ENCODE results near the gene SMS. TPM values are rescaled to one million over a fixed set of nuclear protein-coding genes. Genes with fewer than 3 reads are reported as not detected.

The SMS gene
- total and polyA plus RNA-seq, 2 experiments from 2014 or later, result 185 to 274 TPM

DNA sequence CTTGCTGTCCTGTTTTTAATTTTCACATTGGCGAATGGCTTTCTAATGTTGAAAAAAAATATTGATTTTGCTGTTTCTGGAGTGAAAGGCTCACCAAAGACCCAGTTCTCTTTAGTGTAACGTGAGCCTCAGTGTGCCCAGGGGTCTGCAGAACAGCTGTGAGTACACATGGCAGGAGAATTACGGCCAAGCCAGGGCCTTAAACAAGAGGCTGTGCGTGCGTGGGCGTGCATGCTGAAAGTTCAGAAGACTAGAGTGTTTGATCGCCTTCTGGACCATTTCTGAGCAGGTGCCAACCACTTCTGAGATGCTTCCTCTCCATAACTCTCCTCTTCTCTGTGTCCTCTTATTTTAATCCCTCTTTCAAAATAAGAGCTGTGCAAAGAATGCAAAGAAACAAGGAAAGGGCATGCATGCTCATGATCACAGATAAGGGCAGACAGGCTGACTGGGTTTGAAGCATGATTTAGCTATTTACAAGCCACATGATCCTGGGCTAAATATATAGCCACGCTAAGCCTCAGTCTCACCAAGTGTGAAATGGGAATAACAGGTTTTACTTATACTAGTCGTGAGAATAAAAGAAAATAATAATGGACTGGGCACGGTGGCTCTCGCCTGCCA, 101.5 kb downstream of the SMS start:
- H3K9me2 ChIP-seq (ENCODE audit: insufficient read depth), result no peaks in the 10 kb centered on the region
- ATAC-seq (no peak), DNase-seq (ENCODE audit: low spot score) (no peak)
- TF ChIP-seq, protein P1, sequence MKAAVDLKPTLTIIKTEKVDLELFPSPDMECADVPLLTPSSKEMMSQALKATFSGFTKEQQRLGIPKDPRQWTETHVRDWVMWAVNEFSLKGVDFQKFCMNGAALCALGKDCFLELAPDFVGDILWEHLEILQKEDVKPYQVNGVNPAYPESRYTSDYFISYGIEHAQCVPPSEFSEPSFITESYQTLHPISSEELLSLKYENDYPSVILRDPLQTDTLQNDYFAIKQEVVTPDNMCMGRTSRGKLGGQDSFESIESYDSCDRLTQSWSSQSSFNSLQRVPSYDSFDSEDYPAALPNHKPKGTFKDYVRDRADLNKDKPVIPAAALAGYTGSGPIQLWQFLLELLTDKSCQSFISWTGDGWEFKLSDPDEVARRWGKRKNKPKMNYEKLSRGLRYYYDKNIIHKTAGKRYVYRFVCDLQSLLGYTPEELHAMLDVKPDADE (IDR thresholded peaks at IDR 0.05), result no peak
- TF ChIP-seq ZNF331 (CRISPR knock-in tag; IDR thresholded peaks at IDR 0.05; ENCODE audit: low read depth), result no peak
- TF ChIP-seq JUNB (IDR thresholded peaks at IDR 0.05; ENCODE audit: unreplicated experiment), result no peak
- TF ChIP-seq EZH2 (IDR thresholded peaks at IDR 0.05; ENCODE audit: low read depth, unreplicated experiment), result no peak
- TF ChIP-seq, protein P2, sequence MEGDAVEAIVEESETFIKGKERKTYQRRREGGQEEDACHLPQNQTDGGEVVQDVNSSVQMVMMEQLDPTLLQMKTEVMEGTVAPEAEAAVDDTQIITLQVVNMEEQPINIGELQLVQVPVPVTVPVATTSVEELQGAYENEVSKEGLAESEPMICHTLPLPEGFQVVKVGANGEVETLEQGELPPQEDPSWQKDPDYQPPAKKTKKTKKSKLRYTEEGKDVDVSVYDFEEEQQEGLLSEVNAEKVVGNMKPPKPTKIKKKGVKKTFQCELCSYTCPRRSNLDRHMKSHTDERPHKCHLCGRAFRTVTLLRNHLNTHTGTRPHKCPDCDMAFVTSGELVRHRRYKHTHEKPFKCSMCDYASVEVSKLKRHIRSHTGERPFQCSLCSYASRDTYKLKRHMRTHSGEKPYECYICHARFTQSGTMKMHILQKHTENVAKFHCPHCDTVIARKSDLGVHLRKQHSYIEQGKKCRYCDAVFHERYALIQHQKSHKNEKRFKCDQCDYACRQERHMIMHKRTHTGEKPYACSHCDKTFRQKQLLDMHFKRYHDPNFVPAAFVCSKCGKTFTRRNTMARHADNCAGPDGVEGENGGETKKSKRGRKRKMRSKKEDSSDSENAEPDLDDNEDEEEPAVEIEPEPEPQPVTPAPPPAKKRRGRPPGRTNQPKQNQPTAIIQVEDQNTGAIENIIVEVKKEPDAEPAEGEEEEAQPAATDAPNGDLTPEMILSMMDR (conservative IDR thresholded peaks at IDR 0.05; ENCODE audit: low read depth in 2 of 2), result no peak
- no peak for TF ChIP-seq POLR2AphosphoS5 (IDR thresholded peaks at IDR 0.05; ENCODE audit: low read depth)
- TF ChIP-seq, protein P3, sequence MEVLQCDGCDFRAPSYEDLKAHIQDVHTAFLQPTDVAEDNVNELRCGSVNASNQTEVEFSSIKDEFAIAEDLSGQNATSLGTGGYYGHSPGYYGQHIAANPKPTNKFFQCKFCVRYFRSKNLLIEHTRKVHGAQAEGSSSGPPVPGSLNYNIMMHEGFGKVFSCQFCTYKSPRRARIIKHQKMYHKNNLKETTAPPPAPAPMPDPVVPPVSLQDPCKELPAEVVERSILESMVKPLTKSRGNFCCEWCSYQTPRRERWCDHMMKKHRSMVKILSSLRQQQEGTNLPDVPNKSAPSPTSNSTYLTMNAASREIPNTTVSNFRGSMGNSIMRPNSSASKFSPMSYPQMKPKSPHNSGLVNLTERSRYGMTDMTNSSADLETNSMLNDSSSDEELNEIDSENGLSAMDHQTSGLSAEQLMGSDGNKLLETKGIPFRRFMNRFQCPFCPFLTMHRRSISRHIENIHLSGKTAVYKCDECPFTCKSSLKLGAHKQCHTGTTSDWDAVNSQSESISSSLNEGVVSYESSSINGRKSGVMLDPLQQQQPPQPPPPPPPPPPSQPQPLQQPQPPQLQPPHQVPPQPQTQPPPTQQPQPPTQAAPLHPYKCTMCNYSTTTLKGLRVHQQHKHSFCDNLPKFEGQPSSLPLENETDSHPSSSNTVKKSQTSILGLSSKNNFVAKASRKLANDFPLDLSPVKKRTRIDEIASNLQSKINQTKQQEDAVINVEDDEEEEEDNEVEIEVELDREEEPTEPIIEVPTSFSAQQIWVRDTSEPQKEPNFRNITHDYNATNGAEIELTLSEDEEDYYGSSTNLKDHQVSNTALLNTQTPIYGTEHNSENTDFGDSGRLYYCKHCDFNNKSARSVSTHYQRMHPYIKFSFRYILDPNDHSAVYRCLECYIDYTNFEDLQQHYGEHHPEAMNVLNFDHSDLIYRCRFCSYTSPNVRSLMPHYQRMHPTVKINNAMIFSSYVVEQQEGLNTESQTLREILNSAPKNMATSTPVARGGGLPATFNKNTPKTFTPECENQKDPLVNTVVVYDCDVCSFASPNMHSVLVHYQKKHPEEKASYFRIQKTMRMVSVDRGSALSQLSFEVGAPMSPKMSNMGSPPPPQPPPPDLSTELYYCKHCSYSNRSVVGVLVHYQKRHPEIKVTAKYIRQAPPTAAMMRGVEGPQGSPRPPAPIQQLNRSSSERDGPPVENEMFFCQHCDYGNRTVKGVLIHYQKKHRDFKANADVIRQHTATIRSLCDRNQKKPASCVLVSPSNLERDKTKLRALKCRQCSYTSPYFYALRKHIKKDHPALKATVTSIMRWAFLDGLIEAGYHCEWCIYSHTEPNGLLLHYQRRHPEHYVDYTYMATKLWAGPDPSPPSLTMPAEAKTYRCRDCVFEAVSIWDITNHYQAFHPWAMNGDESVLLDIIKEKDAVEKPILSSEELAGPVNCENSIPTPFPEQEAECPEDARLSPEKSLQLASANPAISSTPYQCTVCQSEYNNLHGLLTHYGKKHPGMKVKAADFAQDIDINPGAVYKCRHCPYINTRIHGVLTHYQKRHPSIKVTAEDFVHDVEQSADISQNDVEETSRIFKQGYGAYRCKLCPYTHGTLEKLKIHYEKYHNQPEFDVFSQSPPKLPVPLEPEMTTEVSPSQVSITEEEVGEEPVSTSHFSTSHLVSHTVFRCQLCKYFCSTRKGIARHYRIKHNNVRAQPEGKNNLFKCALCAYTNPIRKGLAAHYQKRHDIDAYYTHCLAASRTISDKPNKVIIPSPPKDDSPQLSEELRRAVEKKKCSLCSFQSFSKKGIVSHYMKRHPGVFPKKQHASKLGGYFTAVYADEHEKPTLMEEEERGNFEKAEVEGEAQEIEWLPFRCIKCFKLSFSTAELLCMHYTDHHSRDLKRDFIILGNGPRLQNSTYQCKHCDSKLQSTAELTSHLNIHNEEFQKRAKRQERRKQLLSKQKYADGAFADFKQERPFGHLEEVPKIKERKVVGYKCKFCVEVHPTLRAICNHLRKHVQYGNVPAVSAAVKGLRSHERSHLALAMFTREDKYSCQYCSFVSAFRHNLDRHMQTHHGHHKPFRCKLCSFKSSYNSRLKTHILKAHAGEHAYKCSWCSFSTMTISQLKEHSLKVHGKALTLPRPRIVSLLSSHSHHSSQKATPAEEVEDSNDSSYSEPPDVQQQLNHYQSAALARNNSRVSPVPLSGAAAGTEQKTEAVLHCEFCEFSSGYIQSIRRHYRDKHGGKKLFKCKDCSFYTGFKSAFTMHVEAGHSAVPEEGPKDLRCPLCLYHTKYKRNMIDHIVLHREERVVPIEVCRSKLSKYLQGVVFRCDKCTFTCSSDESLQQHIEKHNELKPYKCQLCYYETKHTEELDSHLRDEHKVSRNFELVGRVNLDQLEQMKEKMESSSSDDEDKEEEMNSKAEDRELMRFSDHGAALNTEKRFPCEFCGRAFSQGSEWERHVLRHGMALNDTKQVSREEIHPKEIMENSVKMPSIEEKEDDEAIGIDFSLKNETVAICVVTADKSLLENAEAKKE (CRISPR knock-in tag; IDR thresholded peaks at IDR 0.05), result no peak
- TF ChIP-seq, protein P4, sequence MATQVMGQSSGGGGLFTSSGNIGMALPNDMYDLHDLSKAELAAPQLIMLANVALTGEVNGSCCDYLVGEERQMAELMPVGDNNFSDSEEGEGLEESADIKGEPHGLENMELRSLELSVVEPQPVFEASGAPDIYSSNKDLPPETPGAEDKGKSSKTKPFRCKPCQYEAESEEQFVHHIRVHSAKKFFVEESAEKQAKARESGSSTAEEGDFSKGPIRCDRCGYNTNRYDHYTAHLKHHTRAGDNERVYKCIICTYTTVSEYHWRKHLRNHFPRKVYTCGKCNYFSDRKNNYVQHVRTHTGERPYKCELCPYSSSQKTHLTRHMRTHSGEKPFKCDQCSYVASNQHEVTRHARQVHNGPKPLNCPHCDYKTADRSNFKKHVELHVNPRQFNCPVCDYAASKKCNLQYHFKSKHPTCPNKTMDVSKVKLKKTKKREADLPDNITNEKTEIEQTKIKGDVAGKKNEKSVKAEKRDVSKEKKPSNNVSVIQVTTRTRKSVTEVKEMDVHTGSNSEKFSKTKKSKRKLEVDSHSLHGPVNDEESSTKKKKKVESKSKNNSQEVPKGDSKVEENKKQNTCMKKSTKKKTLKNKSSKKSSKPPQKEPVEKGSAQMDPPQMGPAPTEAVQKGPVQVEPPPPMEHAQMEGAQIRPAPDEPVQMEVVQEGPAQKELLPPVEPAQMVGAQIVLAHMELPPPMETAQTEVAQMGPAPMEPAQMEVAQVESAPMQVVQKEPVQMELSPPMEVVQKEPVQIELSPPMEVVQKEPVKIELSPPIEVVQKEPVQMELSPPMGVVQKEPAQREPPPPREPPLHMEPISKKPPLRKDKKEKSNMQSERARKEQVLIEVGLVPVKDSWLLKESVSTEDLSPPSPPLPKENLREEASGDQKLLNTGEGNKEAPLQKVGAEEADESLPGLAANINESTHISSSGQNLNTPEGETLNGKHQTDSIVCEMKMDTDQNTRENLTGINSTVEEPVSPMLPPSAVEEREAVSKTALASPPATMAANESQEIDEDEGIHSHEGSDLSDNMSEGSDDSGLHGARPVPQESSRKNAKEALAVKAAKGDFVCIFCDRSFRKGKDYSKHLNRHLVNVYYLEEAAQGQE (IDR thresholded peaks at IDR 0.05; ENCODE audit: unreplicated experiment), result no peak
- no peak for TF ChIP-seq CREB1 (CRISPR knock-in tag; IDR thresholded peaks at IDR 0.05; ENCODE audit: low read depth)
- TF ChIP-seq EZH2phosphoT487 (IDR thresholded peaks at IDR 0.05; ENCODE audit: unreplicated experiment), result no peak
- no peak for TF ChIP-seq NANOG (IDR thresholded peaks at IDR 0.05; ENCODE audit: borderline replicate concordance)
- H3K4me2 ChIP-seq, result no peak overlapping the region
- no peak overlapping the region for H2AFZ ChIP-seq
- H3K79me2 ChIP-seq (replicated peaks; ENCODE audit: insufficient read depth), result no peaks in the 10 kb centered on the region
- peaks cover 2% of the 10 kb centered on the region for H3K27me3 Mint-ChIP-seq (ENCODE audit: insufficient read depth, low read depth, poor library complexity)
- H4K20me1 ChIP-seq (replicated peaks; ENCODE audit: insufficient read depth), result no peaks in the 10 kb centered on the region
- H3K27ac Mint-ChIP-seq, result no peak overlapping the region
- H3K9me3 Mint-ChIP-seq, result no peaks in the 10 kb centered on the region; the same call in 2 of the 3 replicates
- no peaks in the 10 kb centered on the region for H3F3A ChIP-seq (replicated peaks; ENCODE audit: low read depth)
- H3K4me1 Mint-ChIP-seq, result peaks cover 18% of the 10 kb centered on the region
- H3K4me3 ChIP-seq, result no peak overlapping the region
- no peak overlapping the region for H3K27ac ChIP-seq (ENCODE audit: low read depth)
- peaks cover 11% of the 10 kb centered on the region; the same call in 1 of the 2 replicates for H3K4me1 ChIP-seq (ENCODE audit: insufficient read depth)
- H3K36me3 ChIP-seq (ENCODE audit: insufficient read depth), result no peaks in the 10 kb centered on the region
- no peaks in the 10 kb centered on the region for H3K27me3 ChIP-seq (ENCODE audit: insufficient read depth)
- H3K36me3 Mint-ChIP-seq (ENCODE audit: low read depth), result no peaks in the 10 kb centered on the region
- H3K4me3 Mint-ChIP-seq, result no peak overlapping the region
